ENCODE measurements around the gene GAD1. TPM values are rescaled to one million over a fixed set of nuclear protein-coding genes. Genes with fewer than 3 reads are reported as not detected.

The GAD1 gene
- total RNA-seq, 1 experiment from 2014 or later: 11.2 TPM

- intact Hi-C loops (cut with micrococcal nuclease; ENCODE audit: unreplicated experiment): loop anchor here (2.0 to 10.0 kb wide), 4 partner anchors 100 to 1360 kb away; partner anchors contain the start of gene SP5
- Mint-ChIP-seq H3K27ac (ENCODE audit: unreplicated experiment) (no peak overlapping the region), H3K27me3 (ENCODE audit: unreplicated experiment) (peaks cover 31% of the 10 kb centered on the region), H3K9me3 (ENCODE audit: low read depth, unreplicated experiment) (no peaks in the 10 kb centered on the region), H3K36me3 (ENCODE audit: insufficient read depth, unreplicated experiment) (peaks cover 33% of the 10 kb centered on the region), H3K4me1 (ENCODE audit: low read depth, unreplicated experiment) (peaks cover 15% of the 10 kb centered on the region), H3K4me3 (ENCODE audit: low read depth, unreplicated experiment) (no peak overlapping the region)
- no peak for DNase-seq
- CTCF ChIA-PET: interaction anchor here (1.1 to 1.4 kb wide), 2 partner anchors 452 to 453 kb away, joined by 3 to 7 read pairs; no protein-coding TSS in a partner anchor
- TF ChIP-seq CTCF (IDR thresholded peaks at IDR 0.05; ENCODE audit: unreplicated experiment): no peak
- BruUV-seq (replicated peaks): no TSS peak
These were observed 2.0 kb upstream of the GAD1 start for GRCh38 chr2:170814533-170815230.

- no peak overlapping the region for H3K27ac Mint-ChIP-seq (ENCODE audit: unreplicated experiment)
- CTCF ChIA-PET: interaction anchor here (0.7 to 2.5 kb wide), 10 partner anchors 10 to 454 kb away, joined by 3 to 17 read pairs (median 3); no protein-coding TSS in a partner anchor
- H3K36me3 Mint-ChIP-seq (ENCODE audit: insufficient read depth, unreplicated experiment): peaks cover 34% of the 10 kb centered on the region
- intact Hi-C loops (cut with micrococcal nuclease; ENCODE audit: unreplicated experiment): loop anchor here (2.0 to 10.0 kb wide), 4 partner anchors 101 to 1361 kb away; partner anchors contain the start of gene SP5
- no TSS peak for BruUV-seq (replicated peaks)
- no peak for TF ChIP-seq CTCF (IDR thresholded peaks at IDR 0.05; ENCODE audit: unreplicated experiment)
- H3K27me3 Mint-ChIP-seq (ENCODE audit: unreplicated experiment): peaks cover 31% of the 10 kb centered on the region
- no peaks in the 10 kb centered on the region for H3K9me3 Mint-ChIP-seq (ENCODE audit: low read depth, unreplicated experiment)
- no peak for DNase-seq
- H3K4me3 Mint-ChIP-seq (ENCODE audit: low read depth, unreplicated experiment): peak overlapping the region; percentile 85
- H3K4me1 Mint-ChIP-seq (ENCODE audit: low read depth, unreplicated experiment): peaks cover 16% of the 10 kb centered on the region
These were observed 1.4 kb upstream of the GAD1 start for GRCh38 chr2:170815311-170815710.

GRCh38 chr2:170815746-170816503 is 762 bp upstream of the GAD1 start:
- Mint-ChIP-seq H3K9me3 (ENCODE audit: low read depth, unreplicated experiment) (no peaks in the 10 kb centered on the region), H3K4me3 (ENCODE audit: low read depth, unreplicated experiment) (peak overlapping the region; percentile 85), H3K27me3 (ENCODE audit: unreplicated experiment) (peaks cover 31% of the 10 kb centered on the region), H3K27ac (ENCODE audit: unreplicated experiment) (no peak overlapping the region), H3K4me1 (ENCODE audit: low read depth, unreplicated experiment) (peaks cover 22% of the 10 kb centered on the region), H3K36me3 (ENCODE audit: insufficient read depth, unreplicated experiment) (peaks cover 39% of the 10 kb centered on the region)
- intact Hi-C loops (cut with micrococcal nuclease; ENCODE audit: unreplicated experiment): loop anchor here (2.0 to 10.0 kb wide), 5 partner anchors 57 to 1361 kb away; partner anchors contain the start of gene SP5
- TF ChIP-seq CTCF (IDR thresholded peaks at IDR 0.05; ENCODE audit: unreplicated experiment): peak; percentile 82
- CTCF ChIA-PET: interaction anchor here (0.7 to 2.5 kb wide), 19 partner anchors 9 to 492 kb away, joined by 3 to 17 read pairs (median 3); no protein-coding TSS in a partner anchor
- peak; percentile 88 for DNase-seq
- no TSS peak for BruUV-seq (replicated peaks)

Measured in Calu3 (cell line).